Small intestine (tissue), 7 donors: ENCODE measurements around the gene KIAA1328. TPM values are rescaled to one million over a fixed set of nuclear protein-coding genes. Genes with fewer than 3 reads are reported as not detected.

Experiments used
- DNase-seq, 2 donors: peaks; one replicate each; pipeline versions ENCODE4 v3.0.0 to v3.0.0-alpha.2; 2013
- FAIRE-seq: peaks from 2 replicates; lab custom pipeline; 2012; peaks lifted over from hg19 to GRCh38; lab: Jason Lieb, UNC
- H3K27ac ChIP-seq, 3 donors: one replicate each; pipeline ENCODE4 v1.5.1; 2013; ENCODE audit warnings: low read length in 2 of 3, mild to moderate bottlenecking in 2 of 3, control low read depth in 1 of 3, inconsistent platforms in 1 of 3, low read depth in 1 of 3, moderate library complexity in 1 of 3
- H3K27me3 ChIP-seq, 3 donors: one replicate each; pipeline ENCODE4 v1.6.1; 2013; ENCODE audit warnings: low read length in 3 of 3, inconsistent platforms in 1 of 3; ENCODE audit not compliant: control insufficient read depth in 3 of 3, insufficient read depth in 3 of 3
- H3K36me3 ChIP-seq, 3 donors: one replicate each; pipeline ENCODE4 v1.6.1; 2013; ENCODE audit warnings: low read length in 3 of 3, inconsistent platforms in 1 of 3, low read depth in 1 of 3, mild to moderate bottlenecking in 1 of 3, moderate library complexity in 1 of 3; ENCODE audit not compliant: control insufficient read depth in 3 of 3, insufficient read depth in 2 of 3
- H3K4me1 ChIP-seq, 3 donors: one replicate each; pipeline ENCODE4 v1.6.1; 2013; ENCODE audit warnings: low read length in 2 of 3, inconsistent platforms in 1 of 3, low read depth in 1 of 3, mild to moderate bottlenecking in 1 of 3, moderate library complexity in 1 of 3; ENCODE audit not compliant: control insufficient read depth in 3 of 3, insufficient read depth in 2 of 3
- H3K4me3 ChIP-seq, 3 donors: one replicate each; pipeline ENCODE4 v1.5.1; 2013; ENCODE audit warnings: low read length in 3 of 3, control low read depth in 1 of 3, inconsistent platforms in 1 of 3, low read depth in 1 of 3, mild to moderate bottlenecking in 1 of 3, moderate library complexity in 1 of 3
- H3K9me3 ChIP-seq, 2 donors: one replicate each; pipeline ENCODE4 v1.6.1; 2013; ENCODE audit warnings: low read depth in 1 of 2, low read length in 1 of 2; ENCODE audit not compliant: control insufficient read depth in 2 of 2, insufficient read depth in 1 of 2
- WGBS, 3 donors: extraction: QIAGEN DNeasy Blood & Tissue Kit; methylation state at CpG; one replicate each; pipeline ENCODE4 v1.1.7; 2013; 5-methylcytosine and 5-hydroxymethylcytosine counted together
- polyA plus RNA-seq, 4 donors: library from polyadenylated mRNA; stranded (reverse) in 3 of 4; unstranded in 1 of 4; fragments of 200-250 nt in 3 of 4; fragments of 120-200 nt in 1 of 4; gene quantifications; one replicate each; pipeline versions ENCODE4 v1.2.1 to v1.2.3, GENCODE V29; 2013
- donor health status: healthy with polysubstance abuse.
- donor health status: control.
- donor health status: control.
- donor health status: Bipolar disorder and iron deficiency.
- donor health status: healthy.

Gene KIAA1328
- polyA plus RNA-seq, 4 donors = 1.8 to 6.8 (median 2.6) TPM

DNA sequence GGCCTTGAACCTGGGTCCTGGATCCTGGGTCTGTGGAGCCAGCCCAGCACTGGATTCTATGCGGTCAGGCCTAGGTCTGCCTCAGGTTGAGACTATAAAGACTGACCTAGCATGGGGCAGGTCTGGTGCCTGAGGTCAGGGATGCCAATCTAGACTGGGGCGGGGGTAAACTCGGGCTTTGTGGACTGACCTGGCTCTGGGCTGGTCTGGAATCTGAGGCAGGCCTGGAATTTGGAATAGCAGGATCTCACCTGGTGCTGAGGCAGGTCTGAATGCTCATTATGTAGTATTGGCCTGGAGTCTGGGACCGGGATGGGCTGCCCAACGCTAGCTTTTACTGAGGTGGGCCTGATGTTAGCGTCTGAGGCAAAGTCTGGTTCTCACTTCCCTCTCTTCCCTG, 256.0 kb downstream of the KIAA1328 start:
- WGBS, 3 donors = 78 to 92% (median 84%) methylated on average over 6 of the region's 6 CpGs
- FAIRE-seq = no peak
- H3K4me3 ChIP-seq = no peak overlapping the region
- DNase-seq = no peak
- no peak overlapping the region for H3K27ac ChIP-seq
- H3K27me3 ChIP-seq = no peaks in the 10 kb centered on the region
- H3K9me3 ChIP-seq = no peaks in the 10 kb centered on the region
- no peaks in the 10 kb centered on the region for H3K36me3 ChIP-seq
- no peaks in the 10 kb centered on the region for H3K4me1 ChIP-seq

DNA sequence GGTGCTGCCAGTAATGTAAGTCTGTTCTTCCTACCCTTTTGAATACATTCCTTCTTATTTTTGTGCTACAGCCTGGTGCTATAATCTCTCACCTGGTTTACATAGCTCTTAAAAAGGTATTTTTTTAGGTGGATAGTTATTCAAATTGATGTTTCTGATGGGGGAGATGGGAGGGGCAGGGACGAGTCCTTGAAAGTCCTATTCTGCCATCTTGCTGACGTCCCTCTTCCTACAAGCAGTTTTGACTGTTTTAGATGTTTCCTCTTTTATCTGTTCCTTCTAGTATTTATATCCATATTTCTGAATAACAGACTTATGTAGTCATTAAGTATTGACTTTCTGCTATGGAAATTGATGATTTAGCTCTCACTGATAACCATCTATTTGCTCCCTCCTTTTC, 256.4 kb downstream of the KIAA1328 start:
- WGBS, 3 donors = 84 to 95% (median 90%) methylated on average over 2 of the region's 2 CpGs
- no peaks in the 10 kb centered on the region for H3K27me3 ChIP-seq
- H3K36me3 ChIP-seq = no peaks in the 10 kb centered on the region
- H3K9me3 ChIP-seq = no peaks in the 10 kb centered on the region
- no peaks in the 10 kb centered on the region for H3K4me1 ChIP-seq
- DNase-seq (no peak), FAIRE-seq (no peak)
- H3K27ac ChIP-seq = no peak overlapping the region
- no peak overlapping the region for H3K4me3 ChIP-seq

DNA sequence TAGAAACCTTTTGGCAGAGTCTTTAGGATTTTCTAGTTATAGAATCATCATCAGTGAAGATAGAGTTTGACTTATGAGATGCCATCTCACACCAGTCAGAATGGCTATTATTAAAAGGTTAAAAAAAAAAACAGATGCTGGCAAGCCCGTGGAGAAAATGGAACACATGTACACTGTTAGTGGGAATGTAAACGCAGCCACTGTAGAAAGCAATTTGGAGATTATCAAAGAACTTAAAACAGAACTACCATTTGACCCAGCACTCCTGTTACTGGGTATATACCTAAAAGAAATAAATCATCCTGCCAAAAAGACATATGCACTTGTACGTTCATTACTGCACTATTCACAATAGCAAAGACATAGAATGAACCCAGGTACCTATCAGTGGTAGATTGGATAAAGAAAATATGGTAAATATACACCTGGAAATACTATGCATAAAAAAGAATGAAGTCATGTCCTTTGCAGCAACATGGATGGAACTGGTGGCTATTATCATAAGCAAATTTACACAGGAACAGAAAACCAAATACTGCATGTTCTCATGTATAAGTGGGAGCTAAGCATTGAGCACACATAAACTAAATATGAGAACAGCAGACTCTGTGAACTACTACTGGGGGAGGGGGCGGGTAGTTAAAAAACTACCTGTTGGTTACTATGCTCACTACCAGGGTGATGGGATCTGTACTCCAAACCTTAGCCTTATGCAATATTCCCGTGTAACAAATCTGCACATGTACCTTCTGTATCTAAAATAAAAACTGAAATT, 279.0 kb downstream of the KIAA1328 start:
- FAIRE-seq = no peak
- DNase-seq = no peak
- WGBS, 3 donors = 70 to 74% (median 73%) methylated on average over 5 of the region's 5 CpGs
- H3K27me3 ChIP-seq = no peaks in the 10 kb centered on the region
- H3K4me1 ChIP-seq = no peaks in the 10 kb centered on the region
- H3K4me3 ChIP-seq = no peak overlapping the region
- no peaks in the 10 kb centered on the region for H3K36me3 ChIP-seq
- no peak overlapping the region for H3K27ac ChIP-seq
- H3K9me3 ChIP-seq = peaks cover 0 to 8% of the 10 kb centered on the region in 2 donors

DNA sequence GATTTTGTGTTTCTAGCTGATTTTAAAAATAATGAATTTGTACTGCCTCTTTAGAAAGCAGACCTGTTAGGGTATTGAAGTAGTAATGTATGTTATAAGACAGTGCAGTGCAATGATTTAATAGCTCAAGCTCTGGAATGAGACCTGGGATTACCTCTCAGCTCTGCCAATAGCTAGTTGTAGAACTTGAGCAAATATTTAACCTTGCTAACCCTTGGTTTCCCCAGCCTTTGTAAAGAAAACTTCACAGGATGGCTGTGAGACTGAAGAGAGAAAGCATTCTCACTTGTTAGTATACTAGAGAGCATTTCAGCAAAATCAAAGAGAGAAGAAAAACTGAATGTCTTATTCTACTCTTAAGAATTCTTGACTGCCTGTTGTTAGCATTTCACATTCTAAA, 293.9 kb downstream of the KIAA1328 start:
- DNase-seq = no peak
- H3K9me3 ChIP-seq = peaks cover 0 to 8% of the 10 kb centered on the region in 2 donors
- H3K36me3 ChIP-seq = no peaks in the 10 kb centered on the region
- no peaks in the 10 kb centered on the region for H3K27me3 ChIP-seq
- no peak overlapping the region for H3K27ac ChIP-seq
- H3K4me1 ChIP-seq = no peaks in the 10 kb centered on the region
- no peak for FAIRE-seq
- H3K4me3 ChIP-seq = no peak overlapping the region

DNA sequence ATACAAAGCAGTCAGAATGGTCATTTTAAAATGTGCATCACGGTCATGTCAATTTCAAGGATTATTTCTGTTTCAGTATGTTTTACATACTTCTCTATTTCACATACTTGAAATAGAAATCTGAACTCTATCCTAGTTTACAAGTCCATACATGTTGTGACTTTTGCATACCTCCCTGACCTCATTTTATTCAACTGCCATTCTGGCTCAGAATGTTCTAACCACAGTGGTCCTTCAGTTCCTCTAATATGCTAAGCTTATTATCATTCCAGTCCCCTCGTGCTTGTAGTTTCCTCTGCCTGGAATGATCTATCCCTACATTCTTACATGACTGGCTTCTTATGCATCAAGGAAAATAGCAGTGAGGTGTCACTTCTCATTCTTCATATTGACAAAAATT, 295.6 kb downstream of the KIAA1328 start:
- no peak overlapping the region for H3K27ac ChIP-seq
- H3K4me3 ChIP-seq = no peak overlapping the region
- FAIRE-seq = no peak
- H3K27me3 ChIP-seq = no peaks in the 10 kb centered on the region
- H3K9me3 ChIP-seq = peaks cover 0 to 2% of the 10 kb centered on the region in 2 donors
- WGBS, 3 donors = 72 to 86% (median 83%) methylated on average over 2 of the region's 2 CpGs
- no peak for DNase-seq
- no peaks in the 10 kb centered on the region for H3K36me3 ChIP-seq
- H3K4me1 ChIP-seq = no peaks in the 10 kb centered on the region

DNA sequence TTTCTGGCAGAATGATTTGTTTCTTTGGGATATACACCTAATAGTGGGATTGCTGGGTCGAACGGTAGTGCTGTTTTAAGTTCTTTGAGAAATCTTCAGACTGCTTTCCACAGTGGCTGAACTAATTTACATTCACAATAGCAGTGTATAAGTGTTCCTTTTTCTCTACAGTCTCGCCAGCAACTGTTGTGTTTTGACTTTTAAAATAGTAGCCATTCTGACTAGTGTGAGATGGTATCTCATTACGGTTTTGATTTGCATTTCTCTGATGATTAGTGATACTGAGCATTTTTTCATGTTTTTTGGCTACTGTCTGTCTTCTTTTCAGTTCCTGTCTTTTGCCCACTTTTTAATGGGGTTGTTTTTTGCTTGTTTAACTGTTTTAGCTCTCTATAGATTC, 306.2 kb downstream of the KIAA1328 start:
- 90 to 94% (median 91%) methylated on average over 4 of the region's 4 CpGs for WGBS, 3 donors
- H3K4me1 ChIP-seq = no peaks in the 10 kb centered on the region
- H3K4me3 ChIP-seq = no peak overlapping the region
- FAIRE-seq = no peak
- H3K27me3 ChIP-seq = no peaks in the 10 kb centered on the region
- no peaks in the 10 kb centered on the region for H3K36me3 ChIP-seq
- H3K27ac ChIP-seq = no peak overlapping the region
- H3K9me3 ChIP-seq = no peaks in the 10 kb centered on the region
- DNase-seq = no peak

DNA sequence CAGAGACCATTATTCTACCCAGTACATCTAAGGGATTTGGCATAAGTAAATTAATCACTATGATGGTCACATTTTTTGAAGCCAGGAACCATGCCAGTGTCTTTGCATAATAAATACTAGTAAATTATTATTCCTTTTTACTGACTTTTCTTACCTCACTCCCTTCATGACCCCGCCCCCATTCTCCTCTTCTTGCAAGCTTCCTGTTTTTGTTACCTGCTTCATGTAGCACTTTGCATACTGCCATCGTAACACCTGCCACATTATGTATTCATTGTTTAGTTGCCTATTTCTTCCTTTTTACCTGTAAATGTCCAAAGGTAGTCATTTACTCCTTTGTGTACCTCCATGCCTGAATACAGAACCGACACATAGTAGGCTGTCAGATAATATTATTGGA, 309.5 kb downstream of the KIAA1328 start:
- Histone ChIP-seq H3K4me1 (no peaks in the 10 kb centered on the region), H3K27ac (no peak overlapping the region), H3K27me3 (no peaks in the 10 kb centered on the region), H3K4me3 (no peak overlapping the region), H3K9me3 (no peaks in the 10 kb centered on the region), H3K36me3 (no peaks in the 10 kb centered on the region)
- WGBS, 3 donors = 88 to 95% (median 89%) methylated on average over 3 of the region's 3 CpGs
- no peak for FAIRE-seq
- DNase-seq = no peak

DNA sequence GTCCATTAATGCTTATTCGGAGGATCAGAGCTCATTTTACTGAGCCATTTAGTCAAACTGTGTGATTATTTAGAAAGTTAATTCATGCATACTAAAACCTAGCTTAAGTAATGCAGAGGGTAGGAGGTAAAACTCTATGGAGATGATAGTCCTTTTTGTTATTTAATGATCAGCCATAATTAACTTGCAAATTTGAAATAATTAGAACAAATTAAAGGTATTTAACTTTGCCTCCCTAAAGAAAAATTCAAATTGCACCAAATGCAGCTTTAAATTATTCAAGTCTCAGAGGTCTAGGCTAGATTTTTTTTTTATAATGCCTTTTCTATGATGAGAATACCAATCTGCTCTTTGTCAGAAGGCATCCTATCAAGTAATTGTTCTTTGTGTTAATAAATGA, 310.9 kb downstream of the KIAA1328 start:
- FAIRE-seq (no peak), DNase-seq (no peak)
- Histone ChIP-seq H3K36me3 (no peaks in the 10 kb centered on the region), H3K4me3 (no peak overlapping the region), H3K27ac (no peak overlapping the region), H3K27me3 (no peaks in the 10 kb centered on the region), H3K9me3 (no peaks in the 10 kb centered on the region), H3K4me1 (no peaks in the 10 kb centered on the region)
- 93 to 94% (median 93%) methylated on average over 1 of the region's 1 CpG for WGBS, 3 donors

DNA sequence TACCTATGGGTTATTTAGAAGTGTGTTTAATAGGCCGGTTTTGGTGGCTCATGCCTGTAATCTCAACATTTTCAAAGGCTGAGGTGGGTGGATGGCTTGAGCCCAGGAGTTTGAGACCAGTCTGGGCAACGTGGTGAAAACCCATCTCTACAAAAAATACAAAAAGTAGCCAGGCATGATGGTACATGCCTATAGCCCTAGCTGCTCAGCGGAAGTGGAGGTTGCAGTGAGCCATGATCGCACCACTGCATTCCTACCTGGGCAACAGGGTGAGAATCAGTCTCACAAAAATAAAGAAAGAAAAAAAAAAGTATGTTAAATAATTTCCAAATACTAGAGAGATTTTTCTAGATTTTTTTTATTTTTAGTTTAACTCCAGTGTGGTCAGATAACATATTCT, 316.0 kb downstream of the KIAA1328 start:
- FAIRE-seq (no peak), DNase-seq (no peak)
- Histone ChIP-seq H3K36me3 (no peaks in the 10 kb centered on the region), H3K4me1 (no peaks in the 10 kb centered on the region), H3K27me3 (no peaks in the 10 kb centered on the region), H3K9me3 (no peaks in the 10 kb centered on the region), H3K4me3 (no peak overlapping the region), H3K27ac (no peak overlapping the region)
- WGBS, 3 donors = 87 to 91% (median 91%) methylated on average over 4 of the region's 4 CpGs
